K562 (cell line): ENCODE results near the gene VPS13D. TPM values are rescaled to one million over a fixed set of nuclear protein-coding genes. Genes with fewer than 3 reads are reported as not detected.

Source experiments
- ATAC-seq: fragments of 200-7000 bp; cut with Tn5 transposase; 3 replicates; pipeline ENCODE4 v1.9.1; 2020; ENCODE audit warnings: moderate library complexity
- BruUV-seq: library from RNA; stranded (reverse); fragments of 400-500 nt; replicated peaks from 2 replicates; lab custom pipeline; 2021; lab: Mats Ljungman, UMichigan
- CTCF ChIA-PET: fragments of 300-600 bp; formaldehyde crosslinking; extraction: SDS; loops from one replicate; lab custom pipeline; 2021; ENCODE audit warnings: low intra/inter-chr PET ratio; lab: Yijun Ruan, JAX
- POLR2A ChIA-PET: fragments of 300-600, 350-650 bp; sonication (Branson Sonifier 250); formaldehyde crosslinking; extraction: SDS; loops from one replicate; lab custom pipeline; 2021; ENCODE audit warnings: antibody characterized with exemption, inconsistent platforms; lab: Yijun Ruan, JAX
- DNase-seq, 4 experiments: peaks; one replicate each; pipeline versions ENCODE4 v3.0.0 to v3.0.0-alpha.2; 2011 to 2018; ENCODE audit warnings: low spot score in 3 of 4, mixed read lengths in 3 of 4; ENCODE audit errors: extremely low read depth in 1 of 4
- FAIRE-seq: peaks from 2 replicates; lab custom pipeline; 2011; peaks lifted over from hg19 to GRCh38; lab: Jason Lieb, UNC
- H2AFZ ChIP-seq: 2 replicates; pipeline ENCODE4 v1.6.0; 2011; ENCODE audit warnings: low read depth, low read length, control low read depth, inconsistent platforms
- H3K27ac ChIP-seq: fragments of 200-600 bp; 3 replicates; pipeline ENCODE4 v1.8.0; 2011; ENCODE audit warnings: low read depth, mild to moderate bottlenecking, control low read depth, inconsistent platforms, low read length, moderate library complexity, mixed read lengths; ENCODE audit errors: extremely low read depth
- H3K27me3 ChIP-seq, 2 experiments: fragments of 300-600 bp in 1 of 2; 2 replicates in 1 of 2; 3 replicates in 1 of 2; pipeline versions ENCODE4 v1.6.0 to v1.8.0; 2011; ENCODE audit warnings: inconsistent platforms in 2 of 2, low read length in 2 of 2, mild to moderate bottlenecking in 1 of 2, mixed read lengths in 1 of 2, moderate library complexity in 1 of 2; ENCODE audit not compliant: control insufficient read depth in 2 of 2, insufficient read depth in 2 of 2
- H3K36me3 ChIP-seq: fragments of 300-600 bp; 3 replicates; pipeline ENCODE4 v1.8.0; 2011; ENCODE audit warnings: mild to moderate bottlenecking, low read length, inconsistent platforms; ENCODE audit not compliant: control insufficient read depth, insufficient read depth
- H3K4me1 ChIP-seq, 2 experiments: fragments of 200-600 bp in 1 of 2; replicated peaks in 1 of 2; 2 replicates in 1 of 2; 3 replicates in 1 of 2; pipeline versions ENCODE4 v1.5.1 to v1.8.0; 2011; ENCODE audit warnings: inconsistent platforms in 2 of 2, low read length in 2 of 2, mild to moderate bottlenecking in 1 of 2, mixed read lengths in 1 of 2, moderate library complexity in 1 of 2; ENCODE audit not compliant: control insufficient read depth in 2 of 2, insufficient read depth in 2 of 2
- H3K4me2 ChIP-seq: 2 replicates; pipeline ENCODE4 v1.6.1; 2011; ENCODE audit warnings: low read length, control low read depth, inconsistent platforms, mixed read lengths; ENCODE audit not compliant: insufficient read depth
- H3K4me3 ChIP-seq: fragments of 200-600 bp; sonication (generic), shearing (Covaris generic); 2 replicates; pipeline ENCODE4 v1.5.1; 2016; ENCODE audit warnings: control low read depth, inconsistent platforms
- H3K79me2 ChIP-seq: fragments of 200-600 bp; 3 replicates; pipeline ENCODE4 v1.8.0; 2011; ENCODE audit warnings: low read length, inconsistent platforms; ENCODE audit not compliant: control insufficient read depth, insufficient read depth
- H3K9ac ChIP-seq, 2 experiments: 2 replicates each; pipeline versions ENCODE4 v1.6.0 to v1.6.1; 2011; ENCODE audit warnings: low read depth in 2 of 2, low read length in 2 of 2, control low read depth in 1 of 2, inconsistent platforms in 1 of 2, mild to moderate bottlenecking in 1 of 2, mixed read lengths in 1 of 2; ENCODE audit not compliant: insufficient read depth in 1 of 2
- H3K9me1 ChIP-seq: one replicate; pipeline ENCODE4 v1.6.0; 2011; ENCODE audit warnings: inconsistent platforms, mild to moderate bottlenecking, low read length, moderate library complexity; ENCODE audit not compliant: control insufficient read depth, insufficient read depth
- H3K9me3 ChIP-seq: replicated peaks from 2 replicates; pipeline ENCODE4 v1.5.1; 2011; ENCODE audit warnings: low read depth, low read length, inconsistent platforms; ENCODE audit not compliant: control insufficient read depth, insufficient read depth
- H4K20me1 ChIP-seq: replicated peaks from 2 replicates; pipeline ENCODE4 v1.6.1; 2011; ENCODE audit warnings: low read length, inconsistent platforms, mixed read lengths; ENCODE audit not compliant: control insufficient read depth, insufficient read depth
- CAMTA2 ChIP-seq: fragments of 250-450 bp; sonication (Bioruptor Pico); conservative IDR thresholded peaks from 2 replicates; pipeline ENCODE4 v1.5.1; 2022
- CBX1 ChIP-seq: sonication (generic); IDR thresholded peaks from 2 replicates; pipeline ENCODE4 v1.6.1; 2016; ENCODE audit warnings: antibody characterized with exemption, low read depth, mild to moderate bottlenecking
- CHD1 ChIP-seq: fragments of 200-600 bp; sonication (generic); IDR thresholded peaks from one replicate; pipeline ENCODE4 v1.6.1; 2012; ENCODE audit warnings: mild to moderate bottlenecking, moderate library complexity, low read length, inconsistent platforms
- DACH1 ChIP-seq: fragments of 450-650 bp; IDR thresholded peaks from 2 replicates; pipeline ENCODE4 v1.6.1; 2018; ENCODE audit not compliant: partially characterized antibody
- EHMT2 ChIP-seq: fragments of 450-650 bp; IDR thresholded peaks from 2 replicates; pipeline ENCODE4 v1.6.1; 2018; ENCODE audit warnings: antibody characterized with exemption
- FIP1L1 ChIP-seq: fragments of 200-400 bp; formaldehyde crosslinking; IDR thresholded peaks from 2 replicates; pipeline ENCODE4 v1.6.1; 2018; ENCODE audit warnings: mild to moderate bottlenecking, low read depth, low read length; ENCODE audit not compliant: poor library complexity, severe bottlenecking
- GATAD2A ChIP-seq: fragments of 450-650 bp; IDR thresholded peaks from 2 replicates; pipeline ENCODE4 v1.6.1; 2017
- KAT8 ChIP-seq: fragments of 450-650 bp; IDR thresholded peaks from 2 replicates; pipeline ENCODE4 v1.6.1; 2016; ENCODE audit warnings: low read depth, mild to moderate bottlenecking
- KHSRP ChIP-seq: fragments of 450-650 bp; IDR thresholded peaks from 2 replicates; pipeline ENCODE4 v1.6.1; 2017
- NFRKB ChIP-seq: fragments of 450-650 bp; IDR thresholded peaks from 2 replicates; pipeline ENCODE4 v1.6.1; 2016; ENCODE audit warnings: low read depth
- PCBP2 ChIP-seq: fragments of 200-400 bp; formaldehyde crosslinking; IDR thresholded peaks from 2 replicates; pipeline ENCODE4 v1.6.1; 2018; ENCODE audit warnings: low read length, low read depth, mild to moderate bottlenecking, moderate library complexity; ENCODE audit not compliant: poor library complexity, severe bottlenecking
- PHB2 ChIP-seq: fragments of 450-650 bp; IDR thresholded peaks from 2 replicates; pipeline ENCODE4 v1.6.1; 2017; ENCODE audit warnings: low read depth
- RBM15 ChIP-seq: fragments of 200-400 bp; formaldehyde crosslinking; IDR thresholded peaks from 2 replicates; pipeline ENCODE4 v1.6.1; 2018; ENCODE audit warnings: mild to moderate bottlenecking, low read length, moderate library complexity; ENCODE audit not compliant: insufficient read depth
- SREBF2 ChIP-seq: sonication (generic); formaldehyde crosslinking; IDR thresholded peaks from 2 replicates; pipeline ENCODE4 v1.4.0; 2020; ENCODE audit warnings: mild to moderate bottlenecking, missing genetic modification reagents
- TAF15 ChIP-seq: fragments of 200-400 bp; formaldehyde crosslinking; IDR thresholded peaks from 2 replicates; pipeline ENCODE4 v1.6.1; 2017; ENCODE audit warnings: mild to moderate bottlenecking, low read depth, low read length, moderate library complexity
- ZBTB33 ChIP-seq: sonication (generic); formaldehyde crosslinking; IDR thresholded peaks from 2 replicates; pipeline ENCODE4 v1.8.1; 2023; ENCODE audit warnings: mild to moderate bottlenecking, missing genetic modification reagents
- ZBTB49 ChIP-seq: sonication (generic); formaldehyde crosslinking; IDR thresholded peaks from 2 replicates; pipeline ENCODE4 v1.8.0; 2022; ENCODE audit warnings: missing genetic modification reagents, mild to moderate bottlenecking, borderline replicate concordance
- ZNF12 ChIP-seq: sonication (generic); formaldehyde crosslinking; IDR thresholded peaks from 2 replicates; pipeline ENCODE4 v1.4.0; 2020; ENCODE audit warnings: mild to moderate bottlenecking, missing genetic modification reagents
- ZNF212 ChIP-seq: fragments of 450-650 bp; formaldehyde crosslinking; IDR thresholded peaks from 2 replicates; pipeline ENCODE4 v1.4.0; 2020; ENCODE audit warnings: mild to moderate bottlenecking
- ZNF263 ChIP-seq: sonication (generic); formaldehyde crosslinking; IDR thresholded peaks from 2 replicates; pipeline ENCODE4 v1.8.0; 2022; ENCODE audit warnings: mild to moderate bottlenecking, missing genetic modification reagents, borderline replicate concordance
- in situ Hi-C: fragments of 300-500 bp; cut with MboI; formaldehyde crosslinking; loops from 4 replicates; pipeline ENCODE4 v1.15.0; 2018; ENCODE audit warnings: inconsistent platforms, mixed read lengths
- intact Hi-C: fragments of 100-400 bp; cut with micrococcal nuclease; formaldehyde crosslinking; loops from 2 replicates; pipeline ENCODE4 v1.14.2; 2022
- polyA plus RNA-seq, 8 experiments: library from polyadenylated mRNA; depleted of rRNA in 4 of 8; stranded (reverse) in 5 of 8; unstranded in 3 of 8; fragments of >200 nt; fragmentation: Nextera tagmentation in 2 of 8; fragmentation: Illumina TruSeq in 1 of 8; extraction: Ambion mirVana in 2 of 8; extraction: Trizol in 1 of 8; gene quantifications; 2 replicates each; pipeline versions ENCODE4 v1.2.1 to v1.2.3, GENCODE V29; 2011 to 2014; ENCODE audit warnings: inconsistent platforms in 1 of 8, missing spikeins in 1 of 8
- total RNA-seq, 7 experiments: library from RNA; depleted of rRNA in 6 of 7; stranded (reverse); fragments of >200 nt in 6 of 7; fragmentation: Illumina TruSeq in 2 of 7; extraction: Trizol in 2 of 7; gene quantifications; 2 replicates each; pipeline versions ENCODE4 v1.2.1 to v1.2.3, GENCODE V29; 2011 to 2021; ENCODE audit warnings: low replicate concordance in 1 of 7

Gene VPS13D
- total and polyA plus RNA-seq, 9 of the 15 experiments (the other 6 are each of a cell fraction or from before 2014, with no cell fraction given): 6.1 to 51.5 (median 38.5) TPM

- TF ChIP-seq ZBTB49 (CRISPR knock-in tag) (no peak), KHSRP (no peak), ZNF12 (CRISPR knock-in tag) (no peak), CHD1 (no peak), DACH1 (no peak), PHB2 (no peak), FIP1L1 (no peak)
Measured at GRCh38 chr1:12386130-12386529, 156.3 kb downstream of the VPS13D start (continued).

GRCh38 chr1:12387641-12388040, 157.8 kb downstream of the VPS13D start:
- Histone ChIP-seq H3K4me3 (no peak overlapping the region), H3K79me2 (no peaks in the 10 kb centered on the region), H3K9me1 (no peaks in the 10 kb centered on the region), H3K4me1 (no peaks in the 10 kb centered on the region), H3K36me3 (peaks cover 64% of the 10 kb centered on the region), H3K27ac (no peak overlapping the region), H3K9me3 (peaks cover 13% of the 10 kb centered on the region), H2AFZ (no peak overlapping the region), H3K4me2 (no peak overlapping the region), H3K27me3 (no peaks in the 10 kb centered on the region), H3K9ac (no peak overlapping the region), H4K20me1 (no peaks in the 10 kb centered on the region)
- peak; percentile 35 for FAIRE-seq
- CTCF ChIA-PET: no interaction called here
- DNase-seq: no peak
- no TSS peak for BruUV-seq
- in situ Hi-C loops: no loop called here
- POLR2A ChIA-PET: no interaction called here
- ATAC-seq: no peak
- intact Hi-C loops: no loop called here
- TF ChIP-seq ZNF212 (CRISPR knock-in tag): no peak
- TF ChIP-seq RBM15: no peak
- TF ChIP-seq SREBF2 (CRISPR knock-in tag): no peak
- TF ChIP-seq CBX1: 0 out of 2 replicates have a peak, but pooled peaks have one; percentile 54
- TF ChIP-seq ZBTB33 (CRISPR knock-in tag): no peak
- no peak for TF ChIP-seq NFRKB
- no peak for TF ChIP-seq CAMTA2 (CRISPR knock-in tag)
- no peak for TF ChIP-seq PHB2
- no peak for TF ChIP-seq TAF15
- no peak for TF ChIP-seq KAT8
- TF ChIP-seq GATAD2A: no peak
- TF ChIP-seq PCBP2: no peak
- no peak for TF ChIP-seq ZNF263
- TF ChIP-seq EHMT2: peak; percentile 55; the same call in 1 of the 2 replicates
